Measurements from ENCODE around the gene KIR2DL1.
"Not testable (repeated sequence)": the region's sequence is repeated elsewhere in the genome, so short reads cannot be mapped to it uniquely, and the experiment has no call there.

KIR2DL1 gene

DNA sequence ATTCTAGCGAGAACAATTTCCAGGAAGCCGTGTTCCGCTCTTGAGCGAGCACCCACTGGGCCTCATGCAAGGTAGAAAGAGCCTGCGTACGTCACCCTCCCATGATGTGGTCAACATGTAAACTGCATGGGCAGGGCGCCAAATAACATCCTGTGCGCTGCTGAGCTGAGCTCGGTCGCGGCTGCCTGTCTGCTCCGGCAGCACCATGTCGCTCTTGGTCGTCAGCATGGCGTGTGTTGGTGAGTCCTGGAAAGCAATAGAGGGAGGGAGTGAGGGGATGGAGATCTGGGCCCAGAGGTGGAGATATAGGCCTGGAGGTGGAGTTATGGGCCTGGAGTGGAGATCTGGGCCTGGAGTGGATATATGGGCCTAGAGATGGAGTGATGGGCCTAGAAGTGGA lies at the start of gene KIR2DL1:
KIR2DL1 (plus strand) TSS at position 148 of the 400 bp plus-strand sequence; CDS start at position 206, 58 bp downstream.
- H3K27me3 ChIP-seq (ENCODE audit: control insufficient read depth in 1 of 2, insufficient read depth in 2 of 2, low read length in 2 of 2); H3K4me1 ChIP-seq (ENCODE audit: insufficient read depth, low read length); H3K4me3 ChIP-seq (ENCODE audit: low read depth in 1 of 2, low read length in 2 of 2); H3K36me3 ChIP-seq (ENCODE audit: insufficient read depth, low read length); H3K27ac ChIP-seq (ENCODE audit: low read depth, low read length); H3K9me3 ChIP-seq (ENCODE audit: low read length); H3K9ac ChIP-seq (ENCODE audit: low read length): not testable (repeated sequence)

DNA sequence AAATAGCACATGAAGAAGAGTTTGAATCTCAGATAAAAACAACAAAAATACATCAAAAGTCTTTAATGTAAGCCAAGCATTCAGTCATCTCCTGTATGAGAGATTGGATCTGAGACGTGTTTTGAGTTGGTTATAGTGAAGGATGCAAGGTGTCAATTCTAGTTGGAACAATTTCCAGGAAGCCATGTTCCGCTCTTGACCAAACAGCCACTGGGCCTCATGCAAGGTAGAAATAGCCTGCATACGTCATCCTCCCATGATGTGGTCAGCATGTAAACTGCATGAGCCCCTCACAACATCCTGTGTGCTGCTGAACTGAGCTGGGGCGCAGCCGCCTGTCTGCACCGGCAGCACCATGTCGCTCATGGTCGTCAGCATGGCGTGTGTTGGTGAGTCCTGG lies 45.5 kb upstream of the KIR2DL1 start, which contains the start of gene KIR3DL3:
KIR3DL3 (plus strand) TSS at position 301 of the 400 bp plus-strand sequence; CDS start at position 356, 55 bp downstream.
- no peaks in the 10 kb centered on the region for H3K27me3 ChIP-seq (ENCODE audit: control insufficient read depth in 1 of 2, insufficient read depth in 2 of 2, low read length in 2 of 2)
- no peaks in the 10 kb centered on the region for H3K4me1 ChIP-seq (ENCODE audit: insufficient read depth, low read length)
- no peaks in the 10 kb centered on the region for H3K9me3 ChIP-seq (ENCODE audit: low read length)
- no peak within 1 kb of the TSS for H3K4me3 ChIP-seq (ENCODE audit: low read depth in 1 of 2, low read length in 2 of 2)
- no peak within 1 kb of the TSS for H3K9ac ChIP-seq (ENCODE audit: low read length)
- no peaks in the 10 kb centered on the region for H3K36me3 ChIP-seq (ENCODE audit: insufficient read depth, low read length)
- H3K27ac ChIP-seq (ENCODE audit: low read depth, low read length): no peak within 1 kb of the TSS

DNA sequence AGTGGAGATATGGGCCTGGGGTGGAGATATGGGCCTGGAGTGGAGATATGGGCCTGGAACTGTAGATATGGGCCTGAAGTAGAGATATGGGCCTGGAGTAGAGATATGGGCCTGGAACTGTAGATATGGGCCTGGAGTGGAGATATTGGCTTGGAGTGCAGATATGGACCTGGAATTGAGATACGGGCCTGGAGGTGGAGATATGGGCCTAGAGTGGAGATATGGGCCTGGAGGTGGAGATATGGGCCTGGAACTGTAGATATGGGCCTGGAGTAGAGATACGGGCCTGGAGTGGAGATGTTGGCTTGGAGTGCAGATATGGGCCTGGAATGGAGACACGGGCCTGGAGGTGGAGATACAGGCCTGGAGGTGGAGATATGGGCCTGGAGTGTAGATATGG lies 44.9 kb upstream of the KIR2DL1 start:
- Histone ChIP-seq H3K4me1 (ENCODE audit: insufficient read depth, low read length) (no peaks in the 10 kb centered on the region), H3K4me3 (ENCODE audit: low read depth in 1 of 2, low read length in 2 of 2) (no peak overlapping the region), H3K9me3 (ENCODE audit: low read length) (no peaks in the 10 kb centered on the region), H3K27ac (ENCODE audit: low read depth, low read length) (no peak overlapping the region), H3K9ac (ENCODE audit: low read length) (no peak overlapping the region), H3K36me3 (ENCODE audit: insufficient read depth, low read length) (no peaks in the 10 kb centered on the region), H3K27me3 (ENCODE audit: control insufficient read depth in 1 of 2, insufficient read depth in 2 of 2, low read length in 2 of 2) (no peaks in the 10 kb centered on the region)

DNA sequence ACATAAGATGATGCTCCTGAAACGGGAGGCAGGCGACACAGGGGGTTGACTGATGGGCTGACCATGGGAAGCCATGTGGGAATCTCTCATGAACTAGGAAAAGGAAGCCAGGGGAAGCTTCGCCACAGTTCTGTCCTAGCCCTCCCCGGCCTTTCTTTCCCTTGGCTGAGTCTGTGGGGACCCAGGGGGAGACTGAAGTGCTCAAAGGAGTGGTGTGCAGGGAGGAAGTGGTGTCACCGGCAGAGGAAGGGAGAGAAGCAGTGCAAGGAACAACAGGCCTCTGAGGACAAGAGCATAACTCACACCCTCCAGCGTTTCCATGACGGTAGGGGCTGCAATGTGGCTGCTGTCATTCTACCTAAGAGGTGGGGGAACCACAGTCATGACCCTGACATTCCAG lies 44.3 kb upstream of the KIR2DL1 start:
- Histone ChIP-seq H3K4me1 (ENCODE audit: insufficient read depth, low read length) (no peaks in the 10 kb centered on the region), H3K27me3 (ENCODE audit: control insufficient read depth in 1 of 2, insufficient read depth in 2 of 2, low read length in 2 of 2) (no peaks in the 10 kb centered on the region), H3K9ac (ENCODE audit: low read length) (no peak overlapping the region), H3K9me3 (ENCODE audit: low read length) (no peaks in the 10 kb centered on the region), H3K36me3 (ENCODE audit: insufficient read depth, low read length) (no peaks in the 10 kb centered on the region), H3K4me3 (ENCODE audit: low read depth in 1 of 2, low read length in 2 of 2) (no peak overlapping the region), H3K27ac (ENCODE audit: low read depth, low read length) (no peak overlapping the region)

DNA sequence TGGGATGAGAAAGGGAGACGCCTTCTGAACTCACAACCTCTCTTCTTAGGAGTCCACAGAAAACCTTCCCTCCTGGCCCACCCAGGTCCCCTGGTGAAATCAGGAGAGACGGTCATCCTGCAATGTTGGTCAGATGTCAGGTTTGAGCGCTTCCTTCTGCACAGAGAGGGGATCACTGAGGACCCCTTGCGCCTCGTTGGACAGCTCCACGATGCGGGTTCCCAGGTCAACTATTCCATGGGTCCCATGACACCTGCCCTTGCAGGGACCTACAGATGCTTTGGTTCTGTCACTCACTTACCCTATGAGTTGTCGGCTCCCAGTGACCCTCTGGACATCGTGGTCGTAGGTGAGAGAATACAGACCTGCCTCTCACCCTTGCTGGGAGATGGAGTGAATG lies 42.0 kb upstream of the KIR2DL1 start:
- H3K4me3 ChIP-seq (ENCODE audit: low read depth in 1 of 2, low read length in 2 of 2): no peak overlapping the region
- H3K36me3 ChIP-seq (ENCODE audit: insufficient read depth, low read length): no peaks in the 10 kb centered on the region
- no peaks in the 10 kb centered on the region for H3K9me3 ChIP-seq (ENCODE audit: low read length)
- no peaks in the 10 kb centered on the region for H3K27me3 ChIP-seq (ENCODE audit: control insufficient read depth in 1 of 2, insufficient read depth in 2 of 2, low read length in 2 of 2)
- H3K9ac ChIP-seq (ENCODE audit: low read length): no peak overlapping the region
- H3K4me1 ChIP-seq (ENCODE audit: insufficient read depth, low read length): no peaks in the 10 kb centered on the region
- H3K27ac ChIP-seq (ENCODE audit: low read depth, low read length): no peak overlapping the region

DNA sequence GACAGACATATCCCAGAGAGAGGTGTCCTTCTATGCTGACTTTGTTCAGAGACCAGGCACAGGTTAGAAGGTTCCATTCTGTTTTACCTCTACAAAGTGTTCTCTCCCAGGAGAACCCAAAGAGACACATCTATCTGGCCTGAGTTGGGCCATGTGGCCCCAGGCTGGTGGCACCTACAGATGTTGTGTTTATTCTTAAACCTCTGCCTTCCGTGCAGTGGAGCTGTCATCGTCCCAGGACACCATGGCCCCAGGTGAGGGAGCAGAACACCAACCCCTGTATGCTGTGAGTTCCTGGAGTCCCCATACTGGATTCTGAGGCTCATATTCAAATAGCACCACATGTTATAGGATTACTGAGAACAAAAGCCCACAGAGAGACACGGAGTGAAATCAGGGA lies 41.4 kb upstream of the KIR2DL1 start:
- H3K9me3 ChIP-seq (ENCODE audit: low read length): no peaks in the 10 kb centered on the region
- H3K36me3 ChIP-seq (ENCODE audit: insufficient read depth, low read length): no peaks in the 10 kb centered on the region
- no peaks in the 10 kb centered on the region for H3K4me1 ChIP-seq (ENCODE audit: insufficient read depth, low read length)
- H3K27ac ChIP-seq (ENCODE audit: low read depth, low read length): no peak overlapping the region
- no peak overlapping the region for H3K4me3 ChIP-seq (ENCODE audit: low read depth in 1 of 2, low read length in 2 of 2)
- H3K27me3 ChIP-seq (ENCODE audit: control insufficient read depth in 1 of 2, insufficient read depth in 2 of 2, low read length in 2 of 2): no peaks in the 10 kb centered on the region
- H3K9ac ChIP-seq (ENCODE audit: low read length): no peak overlapping the region

DNA sequence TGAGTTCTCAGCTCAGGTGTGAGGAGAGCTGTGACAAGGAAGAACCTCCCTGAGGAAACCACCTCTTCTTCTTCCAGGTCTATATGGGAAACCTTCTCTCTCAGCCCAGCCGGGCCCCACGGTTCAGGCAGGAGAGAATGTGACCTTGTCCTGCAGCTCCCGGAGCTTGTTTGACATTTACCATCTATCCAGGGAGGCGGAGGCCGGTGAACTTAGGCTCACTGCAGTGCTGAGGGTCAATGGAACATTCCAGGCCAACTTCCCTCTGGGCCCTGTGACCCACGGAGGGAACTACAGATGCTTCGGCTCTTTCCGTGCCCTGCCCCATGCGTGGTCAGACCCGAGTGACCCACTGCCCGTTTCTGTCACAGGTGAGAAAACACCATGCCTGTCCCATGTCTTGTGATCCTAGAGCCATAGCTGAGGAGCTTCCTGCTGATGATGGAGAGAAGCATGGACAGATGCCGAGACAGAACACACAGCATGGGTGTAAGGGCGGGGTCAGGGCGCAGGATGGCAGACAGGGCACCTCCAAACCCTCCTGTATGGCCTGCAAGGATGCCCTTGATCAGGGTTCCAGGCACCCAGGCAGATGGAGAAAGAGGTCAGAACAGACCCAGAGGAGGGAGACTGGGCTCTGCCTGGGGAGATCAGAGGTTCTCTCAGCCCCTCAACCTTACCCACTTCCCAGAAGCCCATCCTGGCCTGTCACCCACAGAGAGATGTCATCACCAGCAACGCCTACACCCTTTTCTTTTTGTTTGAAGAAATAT lies 40.0 kb upstream of the KIR2DL1 start:
- no peak overlapping the region for H3K4me3 ChIP-seq (ENCODE audit: low read depth in 1 of 2, low read length in 2 of 2)
- no peaks in the 10 kb centered on the region for H3K4me1 ChIP-seq (ENCODE audit: insufficient read depth, low read length)
- no peak overlapping the region for H3K27ac ChIP-seq (ENCODE audit: low read depth, low read length)
- no peaks in the 10 kb centered on the region for H3K27me3 ChIP-seq (ENCODE audit: control insufficient read depth in 1 of 2, insufficient read depth in 2 of 2, low read length in 2 of 2)
- no peak overlapping the region for H3K9ac ChIP-seq (ENCODE audit: low read length)
- H3K36me3 ChIP-seq (ENCODE audit: insufficient read depth, low read length): no peaks in the 10 kb centered on the region
- H3K9me3 ChIP-seq (ENCODE audit: low read length): no peaks in the 10 kb centered on the region

DNA sequence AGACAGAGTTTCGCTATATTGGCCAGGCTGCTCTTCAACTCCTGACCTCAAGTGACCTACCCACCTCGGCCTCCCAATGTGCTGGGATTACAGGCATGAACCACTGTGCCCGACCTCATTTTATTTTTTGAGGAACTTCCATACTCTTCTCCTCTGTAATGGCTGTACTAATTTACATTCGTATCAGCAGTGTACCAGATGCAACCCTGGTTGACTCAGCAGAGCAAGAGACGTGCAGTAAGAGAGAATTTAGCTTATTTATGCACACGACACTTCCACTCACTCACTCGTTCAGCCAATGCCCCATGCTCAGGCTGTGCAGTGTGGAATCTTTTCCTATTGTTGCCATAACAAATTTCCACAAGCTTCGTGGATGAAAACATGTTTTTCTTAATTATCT lies 38.4 kb upstream of the KIR2DL1 start:
- Histone ChIP-seq H3K36me3 (ENCODE audit: insufficient read depth, low read length) (no peaks in the 10 kb centered on the region), H3K4me3 (ENCODE audit: low read depth in 1 of 2, low read length in 2 of 2) (no peak overlapping the region), H3K9me3 (ENCODE audit: low read length) (no peaks in the 10 kb centered on the region), H3K9ac (ENCODE audit: low read length) (no peak overlapping the region), H3K27me3 (ENCODE audit: control insufficient read depth in 1 of 2, insufficient read depth in 2 of 2, low read length in 2 of 2) (no peaks in the 10 kb centered on the region), H3K27ac (ENCODE audit: low read depth, low read length) (no peak overlapping the region), H3K4me1 (ENCODE audit: insufficient read depth, low read length) (no peaks in the 10 kb centered on the region)

DNA sequence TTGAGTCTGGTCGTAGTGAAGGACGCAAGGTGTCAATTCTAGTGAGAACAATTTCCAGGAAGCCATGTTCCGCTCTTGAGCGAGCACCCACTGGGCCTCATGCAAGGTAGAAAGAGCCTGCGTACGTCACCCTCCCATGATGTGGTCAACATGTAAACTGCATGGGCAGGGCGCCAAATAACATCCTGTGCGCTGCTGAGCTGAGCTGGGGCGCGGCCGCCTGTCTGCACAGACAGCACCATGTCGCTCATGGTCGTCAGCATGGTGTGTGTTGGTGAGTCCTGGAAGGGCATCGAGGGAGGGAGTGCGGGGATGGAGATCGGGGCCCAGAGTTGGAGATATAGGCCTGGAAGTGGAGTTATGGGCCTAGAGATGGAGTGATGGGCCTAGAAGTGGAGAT lies 31.3 kb upstream of the KIR2DL1 start, which contains the start of gene KIR2DL3:
KIR2DL3 (plus strand) TSS at position 208 of the 400 bp plus-strand sequence; CDS start at position 241, 33 bp downstream.
- H3K27ac ChIP-seq (ENCODE audit: low read depth, low read length); H3K4me1 ChIP-seq (ENCODE audit: insufficient read depth, low read length); H3K9me3 ChIP-seq (ENCODE audit: low read length); H3K27me3 ChIP-seq (ENCODE audit: control insufficient read depth in 1 of 2, insufficient read depth in 2 of 2, low read length in 2 of 2); H3K4me3 ChIP-seq (ENCODE audit: low read depth in 1 of 2, low read length in 2 of 2); H3K9ac ChIP-seq (ENCODE audit: low read length); H3K36me3 ChIP-seq (ENCODE audit: insufficient read depth, low read length): not testable (repeated sequence)

DNA sequence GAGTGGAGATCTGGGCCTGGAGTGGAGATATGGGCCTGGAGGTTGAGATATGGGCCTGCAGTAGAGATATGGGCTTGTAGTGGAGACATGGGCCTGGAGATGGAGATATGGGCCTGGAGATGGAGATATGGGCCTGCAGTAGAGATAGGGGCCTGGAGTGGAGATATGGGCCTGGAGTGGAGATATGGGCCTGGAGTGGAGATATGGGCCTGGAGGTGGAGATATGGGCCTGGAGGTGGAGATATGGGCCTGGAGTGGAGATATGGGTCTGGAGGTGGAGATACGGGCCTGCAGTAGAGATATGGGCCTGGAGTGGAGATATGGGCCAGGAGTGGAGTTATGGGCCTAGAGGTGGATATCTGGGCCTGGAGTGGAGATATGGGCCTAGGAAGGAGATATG lies 30.9 kb upstream of the KIR2DL1 start:
- H3K36me3 ChIP-seq (ENCODE audit: insufficient read depth, low read length): no peaks in the 10 kb centered on the region
- H3K27me3 ChIP-seq (ENCODE audit: control insufficient read depth in 1 of 2, insufficient read depth in 2 of 2, low read length in 2 of 2): no peaks in the 10 kb centered on the region
- H3K9ac ChIP-seq (ENCODE audit: low read length): no peak overlapping the region
- H3K27ac ChIP-seq (ENCODE audit: low read depth, low read length): no peak overlapping the region
- H3K4me1 ChIP-seq (ENCODE audit: insufficient read depth, low read length): no peaks in the 10 kb centered on the region
- no peak overlapping the region for H3K4me3 ChIP-seq (ENCODE audit: low read depth in 1 of 2, low read length in 2 of 2)
- H3K9me3 ChIP-seq (ENCODE audit: low read length): no peaks in the 10 kb centered on the region

DNA sequence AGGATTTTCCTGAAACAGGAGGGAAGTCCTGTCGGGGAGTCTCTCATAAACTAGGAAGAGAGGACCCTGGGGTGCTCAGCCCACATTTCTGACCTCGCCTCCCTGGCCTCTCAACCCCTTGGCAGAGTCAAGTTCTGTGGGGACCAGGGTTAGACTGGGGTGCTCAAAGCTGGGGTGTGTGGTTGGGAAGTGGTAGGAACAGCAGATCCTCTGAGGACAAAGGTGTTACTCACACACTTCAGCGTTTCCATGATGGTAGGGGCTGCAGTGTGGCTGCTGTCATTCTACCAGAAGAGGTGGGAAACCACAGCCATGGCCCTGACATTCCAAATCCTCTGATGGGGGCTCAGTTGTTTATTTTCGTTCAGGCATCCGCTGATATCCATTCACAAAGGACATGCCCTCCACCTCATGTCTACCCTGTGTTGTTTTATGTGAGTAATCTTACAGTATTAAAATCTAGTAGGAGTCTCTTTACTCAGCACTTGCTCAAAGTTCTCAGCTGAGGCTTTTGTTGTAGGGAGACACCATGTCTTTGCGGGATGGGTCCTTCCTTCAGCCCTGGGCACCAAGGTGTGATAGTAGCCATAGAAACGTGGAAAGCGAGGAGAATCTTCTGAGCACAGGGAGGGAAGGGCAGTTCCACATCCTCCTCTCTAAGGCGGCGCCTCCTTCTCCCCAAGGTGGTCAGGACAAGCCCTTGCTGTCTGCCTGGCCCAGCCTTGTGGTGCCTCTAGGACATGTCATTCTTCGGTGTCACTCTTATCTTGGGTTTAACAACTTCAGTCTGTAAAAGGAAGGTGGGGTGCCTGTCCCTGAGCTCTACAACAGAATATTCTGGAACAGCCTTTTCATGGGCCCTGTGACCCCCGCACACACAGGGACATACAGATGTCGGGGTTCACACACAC lies 29.8 kb upstream of the KIR2DL1 start:
- Histone ChIP-seq H3K27ac (ENCODE audit: low read depth, low read length) (no peak overlapping the region), H3K36me3 (ENCODE audit: insufficient read depth, low read length) (no peaks in the 10 kb centered on the region), H3K4me1 (ENCODE audit: insufficient read depth, low read length) (no peaks in the 10 kb centered on the region), H3K9ac (ENCODE audit: low read length) (no peak overlapping the region), H3K27me3 (ENCODE audit: control insufficient read depth in 1 of 2, insufficient read depth in 2 of 2, low read length in 2 of 2) (no peaks in the 10 kb centered on the region), H3K4me3 (ENCODE audit: low read depth in 1 of 2, low read length in 2 of 2) (no peak overlapping the region), H3K9me3 (ENCODE audit: low read length) (no peaks in the 10 kb centered on the region)
